Measurements from ENCODE around the gene ATG9B.

DNA sequence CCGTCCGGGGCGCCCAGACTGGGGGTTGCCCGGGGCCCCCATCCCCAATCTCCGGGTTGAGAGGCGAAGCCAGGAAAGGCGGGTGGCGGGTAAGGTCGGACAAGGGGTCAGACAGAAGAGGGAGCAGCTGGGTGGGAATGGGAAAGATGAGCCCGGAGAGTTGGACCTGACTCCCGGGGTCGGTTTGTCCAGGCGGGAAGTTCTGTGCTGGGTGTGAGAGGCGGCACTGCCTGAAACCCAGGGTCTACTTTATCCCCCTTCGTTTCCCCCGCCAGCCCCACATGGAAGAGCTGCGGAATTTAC is 35.8 kb upstream of the ATG9B start:
- TF ChIP-seq CTCF (tag by site-specific recombination; IDR thresholded peaks at IDR 0.05) (no peak), ZNF114 (tag by site-specific recombination; IDR thresholded peaks at IDR 0.05) (no peak), PRDM10 (tag by site-specific recombination; IDR thresholded peaks at IDR 0.05) (peak; percentile 38; the same call in 1 of the 2 replicates), TCF7L2 (IDR thresholded peaks at IDR 0.05; ENCODE audit: borderline replicate concordance, low read depth, low read length) (no peak), REPIN1 (tag by site-specific recombination; IDR thresholded peaks at IDR 0.05; ENCODE audit: low read depth) (no peak), SP3 (tag by site-specific recombination; IDR thresholded peaks at IDR 0.05) (no peak), ZNF274 (IDR thresholded peaks at IDR 0.05; ENCODE audit: low read length) (no peak), ZNF274 (tag by site-specific recombination; IDR thresholded peaks at IDR 0.05; ENCODE audit: borderline replicate concordance) (no peak)

All from HEK293 (cell line).